Astrocyte (in vitro differentiated cells and primary cell): Measurements from ENCODE around the gene RGS11.

Experiments
- EZH2 ChIP-seq: IDR thresholded peaks from 2 replicates; pipeline ENCODE4 v1.6.1; 2012; ENCODE audit warnings: mild to moderate bottlenecking, low read length, inconsistent platforms; ENCODE audit not compliant: insufficient read depth
- TF ChIP-seq, protein P1 (sequence below): IDR thresholded peaks from 2 replicates; pipeline ENCODE4 v1.5.1; 2011; ENCODE audit warnings: low read depth, mild to moderate bottlenecking, inconsistent platforms, low read length, moderate library complexity; ENCODE audit not compliant: insufficient read depth

DNA sequence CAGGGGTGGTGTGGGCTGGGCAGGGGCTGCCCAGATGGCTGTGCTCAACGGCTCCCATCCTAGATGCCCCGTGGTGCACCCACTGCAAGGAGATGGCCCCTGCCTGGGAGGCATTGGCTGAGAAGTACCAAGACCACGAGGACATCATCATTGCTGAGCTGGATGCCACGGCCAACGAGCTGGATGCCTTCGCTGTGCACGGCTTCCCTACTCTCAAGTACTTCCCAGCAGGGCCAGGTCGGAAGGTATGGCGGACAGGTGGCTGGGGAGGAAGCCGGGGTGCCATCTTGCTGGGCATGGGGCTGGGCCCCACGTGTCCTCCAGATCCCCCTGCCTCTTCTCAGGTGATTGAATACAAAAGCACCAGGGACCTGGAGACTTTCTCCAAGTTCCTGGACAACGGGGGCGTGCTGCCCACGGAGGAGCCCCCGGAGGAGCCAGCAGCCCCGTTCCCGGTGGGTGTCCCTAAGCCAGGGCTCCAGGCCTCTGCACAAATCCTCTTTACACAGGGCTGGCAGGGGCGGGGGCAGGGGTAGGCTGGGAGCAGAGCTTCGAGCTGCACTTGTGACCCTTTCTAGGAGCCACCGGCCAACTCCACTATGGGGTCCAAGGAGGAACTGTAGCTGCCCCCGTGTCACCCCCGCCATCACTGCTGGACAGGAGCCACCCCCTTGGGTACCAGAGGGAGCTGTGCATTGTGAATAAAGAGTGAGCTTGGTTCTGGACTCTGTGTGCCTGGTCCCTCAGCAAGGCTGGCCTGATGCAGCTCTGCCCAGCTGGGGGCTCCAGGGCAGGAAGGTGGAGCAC, 10.9 kb upstream of the RGS11 start:
- TF ChIP-seq, protein P1, sequence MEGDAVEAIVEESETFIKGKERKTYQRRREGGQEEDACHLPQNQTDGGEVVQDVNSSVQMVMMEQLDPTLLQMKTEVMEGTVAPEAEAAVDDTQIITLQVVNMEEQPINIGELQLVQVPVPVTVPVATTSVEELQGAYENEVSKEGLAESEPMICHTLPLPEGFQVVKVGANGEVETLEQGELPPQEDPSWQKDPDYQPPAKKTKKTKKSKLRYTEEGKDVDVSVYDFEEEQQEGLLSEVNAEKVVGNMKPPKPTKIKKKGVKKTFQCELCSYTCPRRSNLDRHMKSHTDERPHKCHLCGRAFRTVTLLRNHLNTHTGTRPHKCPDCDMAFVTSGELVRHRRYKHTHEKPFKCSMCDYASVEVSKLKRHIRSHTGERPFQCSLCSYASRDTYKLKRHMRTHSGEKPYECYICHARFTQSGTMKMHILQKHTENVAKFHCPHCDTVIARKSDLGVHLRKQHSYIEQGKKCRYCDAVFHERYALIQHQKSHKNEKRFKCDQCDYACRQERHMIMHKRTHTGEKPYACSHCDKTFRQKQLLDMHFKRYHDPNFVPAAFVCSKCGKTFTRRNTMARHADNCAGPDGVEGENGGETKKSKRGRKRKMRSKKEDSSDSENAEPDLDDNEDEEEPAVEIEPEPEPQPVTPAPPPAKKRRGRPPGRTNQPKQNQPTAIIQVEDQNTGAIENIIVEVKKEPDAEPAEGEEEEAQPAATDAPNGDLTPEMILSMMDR: no peak
- no peak for TF ChIP-seq EZH2
